NOMO-1 treated with dmso at 0.1 percent for 144 hours (cell line): ENCODE measurements around the gene BCL6B.

Experiments
- DNase-seq: peaks from one replicate; lab custom pipeline; 2025; ENCODE audit not compliant: unreplicated experiment; lab: John Stamatoyannopoulos, UW

BCL6B gene

DNA sequence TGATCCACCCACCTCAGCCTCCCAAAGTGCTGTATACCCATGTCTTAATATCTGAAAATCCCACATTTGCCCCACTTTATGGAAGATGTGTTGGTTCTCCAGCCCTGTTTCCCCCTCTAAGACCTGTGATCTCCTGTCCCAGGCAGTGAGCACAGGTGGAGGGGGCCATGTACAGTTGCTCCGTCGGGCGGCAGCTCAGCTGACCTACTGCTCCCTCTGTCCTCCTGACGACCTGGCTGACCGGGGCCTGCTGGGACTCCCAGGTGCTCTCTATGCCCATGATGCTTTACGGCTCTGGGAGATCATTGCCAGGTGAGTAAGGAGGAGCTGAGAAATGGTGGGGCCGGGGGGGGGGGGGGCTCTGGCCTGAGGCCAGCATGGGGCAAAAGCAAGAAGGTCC, 17.1 kb upstream of the BCL6B start:
- no peak for DNase-seq

DNA sequence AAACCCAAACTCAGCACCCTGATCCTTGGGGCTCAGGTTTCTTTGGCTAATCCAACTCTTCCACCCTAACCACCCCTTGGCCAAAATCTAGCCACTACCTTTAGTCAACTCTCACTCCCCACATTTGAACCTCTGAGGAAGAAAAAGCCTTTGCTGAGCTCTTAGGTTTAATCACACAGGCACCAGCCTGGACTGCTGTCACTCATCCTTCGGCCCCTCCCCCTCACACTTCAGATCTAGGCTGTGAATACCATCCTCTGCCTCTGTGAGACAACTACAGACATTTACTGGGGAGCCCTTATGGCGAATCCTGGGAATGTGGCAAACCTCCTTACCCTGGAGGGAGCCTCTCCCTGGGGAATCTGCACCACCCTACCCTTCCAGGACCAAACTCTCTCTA, 15.7 kb upstream of the BCL6B start:
- no peak for DNase-seq

DNA sequence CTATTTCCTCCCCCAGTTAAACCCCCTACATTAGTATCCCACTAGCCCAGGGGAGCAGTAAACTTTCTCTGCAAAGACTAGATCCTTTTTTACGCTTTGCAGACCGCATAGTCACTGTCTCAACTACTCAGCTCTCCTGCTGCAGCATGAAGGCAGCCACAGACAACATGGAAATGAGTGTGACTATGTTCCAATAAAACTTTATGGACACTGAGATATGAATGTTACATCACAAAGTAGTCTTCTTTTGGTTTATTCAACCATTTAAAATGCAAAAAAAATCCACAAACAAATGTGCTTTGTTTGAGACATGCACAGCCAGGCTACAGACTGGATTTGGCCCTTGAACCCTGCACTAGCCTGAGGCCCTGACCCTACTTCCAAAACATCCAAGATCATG, 12.3 kb upstream of the BCL6B start:
- no peak for DNase-seq

DNA sequence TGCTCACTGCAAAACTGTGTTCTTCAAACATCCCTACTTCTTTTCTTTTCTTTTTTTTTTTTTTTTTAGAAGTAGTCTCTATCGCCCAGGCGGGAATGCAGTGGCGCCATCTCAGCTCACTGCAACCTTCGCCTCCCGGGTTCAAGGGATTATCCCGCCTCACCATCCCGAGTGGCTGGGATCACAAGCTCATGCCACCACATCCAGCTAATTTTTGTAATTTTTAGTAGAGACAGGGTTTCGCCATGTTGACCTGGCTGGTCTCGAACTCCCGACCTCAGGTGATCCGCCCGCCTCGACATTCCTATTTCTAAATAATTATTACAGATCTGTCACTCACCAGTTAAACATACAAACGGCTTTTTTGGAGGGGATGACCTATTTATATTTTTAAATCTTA, 11.4 kb upstream of the BCL6B start:
- no peak for DNase-seq

DNA sequence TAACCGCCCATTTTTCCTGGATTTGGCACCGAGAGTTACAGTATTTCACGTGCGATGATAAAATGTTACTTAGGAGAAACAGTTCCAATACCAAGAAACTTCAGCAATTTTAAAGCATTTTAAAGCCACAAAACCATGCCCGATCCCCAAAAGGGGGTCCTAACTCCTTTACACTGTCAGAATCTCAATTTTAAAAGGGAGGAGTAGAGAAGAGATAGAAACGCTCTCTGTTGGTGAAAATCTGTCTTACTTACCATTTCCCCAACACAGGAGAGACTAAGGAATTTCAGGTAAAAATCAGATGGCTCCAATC, 11.0 kb upstream of the BCL6B start:
- DNase-seq, result no peak

DNA sequence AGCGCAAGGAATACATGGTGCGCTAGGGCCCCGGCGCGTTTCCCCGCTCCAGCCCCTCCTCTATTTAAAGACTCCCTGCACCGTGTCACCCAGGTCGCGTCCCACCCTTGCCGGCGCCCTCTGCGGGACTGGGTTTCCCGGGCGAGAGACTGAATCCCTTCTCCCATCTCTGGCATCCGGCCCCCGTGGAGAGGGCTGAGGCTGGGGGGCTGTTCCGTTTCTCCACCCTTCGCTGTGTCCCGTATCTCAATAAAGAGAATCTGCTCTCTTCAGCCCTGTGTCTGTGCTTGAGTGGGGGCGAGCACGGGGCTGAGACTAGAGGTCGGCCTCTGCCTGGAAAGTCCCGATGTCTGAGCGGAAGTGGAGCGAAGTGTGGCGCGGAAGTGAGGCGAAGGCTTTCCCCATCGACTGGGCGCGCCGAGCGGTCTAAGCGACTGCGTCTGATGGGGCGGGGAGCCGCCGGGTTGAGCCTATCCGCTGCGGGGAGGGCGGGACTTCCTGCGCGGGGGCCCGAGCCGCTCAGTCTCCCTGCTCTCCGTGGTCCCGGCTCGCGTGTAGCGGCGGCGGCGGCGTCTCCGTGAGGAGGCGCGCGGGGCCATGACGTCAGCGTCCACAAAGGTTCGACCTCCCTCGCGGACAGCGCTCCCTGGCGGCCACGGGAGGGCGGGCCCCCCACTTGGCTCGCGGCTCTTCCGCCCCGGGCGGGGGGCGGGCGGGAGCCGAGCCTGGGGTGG, 8.4 kb upstream of the BCL6B start:
- DNase-seq, result peak; percentile 97

DNA sequence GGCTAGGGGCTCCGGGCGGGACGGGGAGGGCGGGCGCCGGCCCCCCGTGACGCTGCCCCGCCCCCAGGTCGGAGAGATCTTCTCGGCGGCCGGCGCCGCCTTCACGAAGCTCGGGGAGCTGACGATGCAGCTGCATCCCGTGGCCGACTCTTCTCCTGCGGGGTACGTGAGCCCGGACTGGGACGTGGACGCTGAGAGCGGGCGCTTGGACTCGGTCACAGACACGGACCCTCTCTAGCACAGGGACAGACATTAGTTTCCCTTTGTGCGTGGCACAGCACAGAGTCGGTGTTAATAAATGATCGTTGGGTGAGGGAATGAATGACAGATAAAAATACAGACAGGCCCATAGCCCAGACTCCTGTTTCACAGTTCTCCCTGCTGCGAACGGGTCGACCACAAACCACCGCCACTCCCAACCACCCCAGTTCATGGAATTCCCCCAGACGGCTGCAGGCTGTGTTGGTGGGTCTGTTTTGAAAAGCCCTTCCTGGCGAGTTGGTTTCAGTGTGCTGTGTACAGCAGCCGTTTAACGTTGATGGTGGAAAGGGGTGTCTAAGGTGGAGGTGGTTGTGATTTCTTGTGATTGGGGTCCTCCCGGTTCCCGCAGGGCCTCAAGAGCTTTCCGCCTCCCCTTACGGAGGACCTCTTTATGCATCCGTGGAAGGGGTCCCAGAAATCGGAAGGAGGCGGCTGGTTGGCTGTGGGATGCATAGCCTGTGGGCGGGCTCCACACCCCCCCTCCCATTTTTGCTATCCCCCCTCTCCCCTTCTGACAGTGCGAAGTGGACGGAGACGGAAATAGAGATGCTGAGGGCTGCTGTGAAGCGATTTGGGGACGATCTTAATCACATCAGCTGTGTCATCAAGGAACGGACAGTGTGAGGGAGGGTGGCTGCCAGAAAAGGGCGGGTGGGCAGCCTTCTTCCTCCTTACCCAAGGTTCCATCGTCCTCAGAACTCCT, 7.6 kb upstream of the BCL6B start:
- no peak for DNase-seq

DNA sequence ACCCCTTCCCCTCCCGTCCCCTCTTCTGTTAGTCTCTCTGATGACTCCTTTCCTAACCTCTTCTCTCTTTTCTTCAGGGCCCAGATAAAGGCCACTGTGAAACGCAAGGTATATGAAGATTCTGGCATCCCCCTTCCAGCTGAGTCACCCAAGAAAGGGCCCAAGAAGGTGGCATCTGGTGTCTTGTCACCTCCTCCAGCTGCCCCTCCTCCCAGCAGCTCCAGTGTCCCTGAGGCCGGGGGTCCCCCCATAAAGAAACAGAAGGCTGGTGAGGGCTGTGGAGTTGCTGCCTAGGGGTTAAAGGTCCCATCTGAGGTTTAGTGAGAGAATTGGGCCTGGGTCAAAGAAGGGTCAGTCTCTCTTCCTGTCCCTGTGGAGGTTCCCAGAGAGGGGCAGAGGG, 6.4 kb upstream of the BCL6B start:
- DNase-seq, result no peak

DNA sequence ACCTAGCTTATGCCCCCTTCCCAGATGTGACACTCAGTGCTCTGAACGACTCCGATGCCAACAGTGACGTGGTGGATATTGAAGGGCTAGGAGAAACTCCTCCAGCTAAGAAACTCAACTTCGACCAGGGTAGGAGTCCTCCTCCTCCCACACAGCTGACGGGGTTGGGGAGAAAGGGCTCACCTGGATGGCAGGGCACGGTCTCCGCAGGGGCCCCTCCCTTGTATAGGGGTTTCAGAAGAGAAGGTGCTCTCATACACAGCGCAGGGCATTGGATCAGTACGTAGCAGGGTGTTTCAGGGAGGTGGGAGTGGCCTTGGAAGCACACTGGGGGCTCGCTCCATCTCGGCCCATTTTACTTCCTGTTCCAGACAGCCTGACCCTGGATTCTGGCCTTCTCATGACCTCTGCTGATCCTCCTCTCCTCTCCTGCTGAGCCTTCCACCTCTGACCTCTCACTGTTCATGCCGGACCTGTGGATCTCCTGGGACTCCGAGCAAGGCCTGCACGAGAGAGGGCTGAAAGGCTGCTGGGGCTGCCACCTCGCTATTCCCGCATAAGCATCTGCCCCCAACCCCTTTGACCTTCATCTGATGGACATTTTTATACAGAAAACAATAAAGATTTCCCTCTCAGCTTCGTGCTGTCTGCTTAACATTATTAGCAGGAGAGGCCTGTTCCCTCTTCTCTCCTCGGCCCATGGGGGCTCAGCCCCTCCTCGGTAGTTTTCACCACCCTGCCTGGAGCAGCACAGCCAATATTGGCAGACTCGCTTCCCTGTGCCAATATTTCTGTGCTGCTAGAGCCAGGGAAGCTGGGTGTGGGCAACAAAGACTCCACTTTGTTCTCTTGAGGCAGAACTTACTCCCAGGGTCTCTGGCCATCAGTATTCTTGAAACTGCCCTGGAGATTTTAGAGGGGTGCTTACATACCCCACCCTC, 5.7 kb upstream of the BCL6B start:
- DNase-seq, result no peak

DNA sequence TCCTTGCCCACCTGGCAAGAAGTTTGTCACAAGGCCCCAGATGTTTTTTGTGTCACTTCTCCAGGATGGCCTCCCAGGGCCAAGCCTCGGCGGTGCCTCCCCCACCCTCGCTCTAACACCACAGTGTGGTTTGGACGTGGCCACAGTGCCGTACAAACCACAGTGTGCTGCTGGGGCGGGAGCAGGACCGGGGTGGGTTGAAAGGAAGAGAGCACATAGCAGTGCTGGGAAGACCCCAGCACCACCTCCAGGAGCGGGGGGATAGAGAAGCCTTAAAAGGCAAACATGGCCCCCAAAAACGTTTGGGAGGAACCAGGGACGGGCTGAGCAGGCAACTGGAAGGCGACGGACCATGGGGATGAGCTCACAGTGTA, 5.0 kb upstream of the BCL6B start:
- DNase-seq, result no peak

DNA sequence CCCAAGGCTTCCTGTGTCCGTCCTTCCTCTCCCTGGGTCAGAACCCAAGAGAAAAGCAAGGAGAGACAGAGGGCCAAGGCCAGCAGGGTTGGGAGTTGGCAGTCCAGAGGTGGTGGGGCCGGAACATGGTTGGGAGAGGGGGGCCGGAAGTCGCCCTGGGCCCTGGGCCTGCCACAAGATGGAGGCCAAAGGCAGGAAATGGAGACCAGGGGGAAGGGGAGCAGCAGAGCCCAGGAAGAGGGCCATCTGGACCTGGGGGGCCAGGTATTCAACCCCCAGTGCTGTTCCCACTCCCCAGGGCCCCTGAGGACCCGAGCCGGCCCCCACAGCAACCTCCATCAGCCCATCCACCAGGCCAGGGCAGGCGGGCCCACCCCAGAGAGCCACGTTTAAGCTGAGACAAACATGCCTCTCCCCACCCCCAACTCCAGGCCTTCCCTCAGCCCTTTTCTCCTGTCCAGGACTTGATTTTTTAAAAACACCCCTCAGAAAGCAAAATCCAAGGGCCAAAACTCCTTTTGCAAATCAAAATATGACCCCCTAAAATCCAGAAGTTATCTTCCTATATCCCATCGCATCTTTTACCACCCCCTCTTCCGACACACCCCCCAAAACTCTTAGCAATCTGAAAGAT, 4.4 kb upstream of the BCL6B start:
- no peak for DNase-seq

DNA sequence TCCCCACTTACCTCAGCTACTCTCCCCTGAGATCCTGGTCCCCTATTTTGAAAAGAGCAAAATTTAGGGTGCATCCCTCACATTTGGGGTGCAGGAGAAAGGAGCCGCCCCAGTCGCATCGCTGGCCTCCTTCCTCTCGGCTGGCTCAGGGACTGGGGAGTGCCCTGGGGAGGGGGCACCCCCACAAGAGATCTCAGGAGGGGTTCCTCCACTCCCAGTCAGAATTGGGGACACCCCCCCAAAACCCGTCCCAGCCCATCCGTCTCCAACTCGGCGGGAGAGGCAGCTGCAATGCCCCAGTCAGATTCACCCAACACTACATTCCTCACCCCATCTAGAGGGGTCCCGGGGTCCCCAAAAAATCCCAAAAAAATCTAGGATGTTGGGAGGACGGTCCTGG, 3.5 kb upstream of the BCL6B start:
- DNase-seq, result no peak

DNA sequence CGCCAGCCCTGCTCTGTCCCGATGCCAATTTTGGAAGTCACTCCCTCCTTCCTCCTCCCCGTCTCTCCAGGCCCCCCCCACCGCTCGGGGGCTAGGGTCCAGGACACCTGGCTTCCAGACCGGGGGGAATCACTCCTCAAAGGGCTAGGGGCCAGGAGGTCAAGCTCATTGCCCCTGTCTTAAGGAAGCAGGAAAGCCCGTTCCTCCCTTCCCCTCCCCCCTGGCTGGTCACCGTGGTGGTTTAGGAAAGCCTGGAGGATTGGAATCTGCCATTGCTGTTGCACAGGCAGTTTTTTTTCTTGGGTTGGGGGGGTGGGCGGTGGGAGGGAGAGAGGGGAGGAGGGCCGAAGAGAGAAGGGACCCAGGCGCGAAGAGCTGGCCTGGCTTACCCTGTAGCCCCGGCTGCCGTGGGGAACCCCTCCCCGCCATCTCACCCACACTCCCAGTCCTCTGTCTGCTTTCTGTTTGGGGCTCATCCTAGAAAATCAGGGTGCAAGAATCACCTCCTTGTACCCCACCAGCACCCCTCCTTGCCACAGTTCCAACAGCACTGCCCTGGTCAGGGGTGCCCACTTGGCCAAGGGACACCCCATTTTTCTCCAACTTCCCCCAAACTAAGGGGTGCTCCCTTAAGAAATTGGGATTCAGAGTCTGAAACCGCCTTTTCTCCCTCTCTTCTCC, 2.9 kb upstream of the BCL6B start:
- no peak for DNase-seq

DNA sequence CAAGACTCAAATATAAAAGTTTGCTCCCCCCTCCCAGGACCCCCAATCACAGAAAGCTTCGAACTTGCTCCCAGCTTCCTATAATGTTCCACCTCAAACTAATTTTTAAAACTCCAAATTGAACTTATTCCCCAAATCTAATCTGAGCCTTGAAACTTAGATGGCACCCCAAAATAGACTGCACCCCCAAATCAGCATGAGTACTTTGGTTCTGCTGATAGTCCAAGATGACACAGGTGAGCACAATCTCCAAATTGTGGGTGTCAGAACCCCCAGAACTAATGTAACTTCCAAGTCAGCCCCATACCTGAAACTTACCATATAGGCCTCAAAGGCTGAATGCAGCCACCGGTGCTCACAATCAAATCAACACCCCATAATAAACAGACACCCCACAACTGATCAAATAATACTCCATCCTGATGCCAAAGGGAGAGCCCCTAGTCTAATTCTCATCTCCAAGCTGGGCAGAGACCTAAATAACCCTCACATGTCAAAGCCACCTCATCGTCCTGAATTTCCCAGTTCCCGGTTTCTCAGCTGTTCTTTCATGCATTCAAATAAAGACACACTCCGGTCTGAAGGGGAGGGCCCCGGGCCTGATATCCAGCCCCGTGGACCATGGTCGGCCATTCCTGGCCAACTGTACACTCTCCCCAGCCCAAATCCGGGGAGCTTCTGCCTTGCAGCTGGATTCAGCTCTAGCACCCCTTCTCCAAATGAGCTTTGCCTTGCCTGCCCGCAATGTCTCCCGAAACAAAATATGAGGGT, 1.8 kb upstream of the BCL6B start:
- no peak for DNase-seq

DNA sequence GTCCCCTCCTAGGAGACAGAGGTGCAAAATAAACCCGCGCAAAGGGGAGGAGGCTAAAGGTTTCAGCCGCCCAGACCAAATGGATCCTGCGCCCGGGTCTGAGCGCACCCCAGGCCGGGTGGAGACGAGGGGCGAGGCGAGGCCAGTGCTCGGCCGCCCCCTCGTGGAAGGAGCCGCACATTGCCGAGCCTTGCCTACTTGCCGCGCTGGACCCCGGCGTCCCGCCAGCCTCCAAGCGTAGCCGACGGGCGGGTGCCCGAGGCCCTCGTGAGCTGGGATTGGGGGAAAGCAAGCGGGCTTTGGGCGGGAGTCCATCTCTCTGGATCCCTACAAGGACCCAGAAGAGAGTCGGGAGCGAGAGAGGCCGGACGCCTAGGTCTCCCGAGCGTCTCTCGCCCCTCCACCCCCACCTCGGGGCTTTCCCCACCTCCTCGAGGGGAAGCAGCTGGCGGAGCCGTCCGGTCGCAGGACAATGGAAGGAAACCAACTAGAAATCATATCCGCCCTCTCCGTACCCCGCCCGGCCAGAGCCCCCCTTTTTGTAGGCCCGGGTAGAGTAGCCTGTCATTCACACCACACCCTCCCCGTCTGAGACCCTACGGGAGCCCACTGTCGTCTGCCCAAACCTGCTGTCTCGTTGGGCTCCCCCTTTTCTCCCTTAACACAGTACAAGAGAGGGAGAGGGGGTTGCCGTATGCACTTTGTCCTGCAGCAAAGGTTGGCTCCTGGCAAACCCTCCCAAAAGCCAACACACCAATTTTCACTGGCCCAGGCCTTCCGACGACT, 664 bp upstream of the BCL6B start:
- peak; percentile 57 for DNase-seq

DNA sequence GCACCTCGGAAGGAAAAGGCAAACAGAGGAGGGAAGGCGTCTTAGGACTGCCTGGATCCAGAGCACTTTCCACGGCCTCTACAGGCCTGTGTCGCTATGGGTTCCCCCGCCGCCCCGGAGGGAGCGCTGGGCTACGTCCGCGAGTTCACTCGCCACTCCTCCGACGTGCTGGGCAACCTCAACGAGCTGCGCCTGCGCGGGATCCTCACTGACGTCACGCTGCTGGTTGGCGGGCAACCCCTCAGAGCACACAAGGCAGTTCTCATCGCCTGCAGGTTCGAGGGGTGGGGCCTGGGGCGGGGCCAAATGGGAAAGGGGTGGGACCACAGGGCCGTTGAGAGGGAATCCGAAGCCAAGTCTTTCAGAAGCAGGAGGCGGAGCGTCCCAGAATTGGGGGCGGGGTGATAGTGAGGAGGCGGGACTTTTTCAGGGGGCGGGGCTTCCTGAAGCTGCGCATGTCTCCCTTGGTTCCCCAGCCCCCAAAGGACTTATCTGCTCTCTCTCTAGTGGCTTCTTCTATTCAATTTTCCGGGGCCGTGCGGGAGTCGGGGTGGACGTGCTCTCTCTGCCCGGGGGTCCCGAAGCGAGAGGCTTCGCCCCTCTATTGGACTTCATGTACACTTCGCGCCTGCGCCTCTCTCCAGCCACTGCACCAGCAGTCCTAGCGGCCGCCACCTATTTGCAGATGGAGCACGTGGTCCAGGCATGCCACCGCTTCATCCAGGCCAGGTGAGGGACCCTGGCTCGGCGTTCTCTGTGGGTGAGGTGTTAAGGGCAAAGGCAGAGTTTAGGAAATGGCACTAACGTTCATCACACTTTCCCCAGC, 939 bp downstream of the BCL6B start:
- DNase-seq, result peak; percentile 61

DNA sequence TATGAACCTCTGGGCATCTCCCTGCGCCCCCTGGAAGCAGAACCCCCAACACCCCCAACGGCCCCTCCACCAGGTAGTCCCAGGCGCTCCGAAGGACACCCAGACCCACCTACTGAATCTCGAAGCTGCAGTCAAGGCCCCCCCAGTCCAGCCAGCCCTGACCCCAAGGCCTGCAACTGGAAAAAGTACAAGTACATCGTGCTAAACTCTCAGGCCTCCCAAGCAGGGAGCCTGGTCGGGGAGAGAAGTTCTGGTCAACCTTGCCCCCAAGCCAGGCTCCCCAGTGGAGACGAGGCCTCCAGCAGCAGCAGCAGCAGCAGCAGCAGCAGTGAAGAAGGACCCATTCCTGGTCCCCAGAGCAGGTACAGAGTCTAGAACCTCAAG, 1.5 kb downstream of the BCL6B start:
- DNase-seq, result no peak

DNA sequence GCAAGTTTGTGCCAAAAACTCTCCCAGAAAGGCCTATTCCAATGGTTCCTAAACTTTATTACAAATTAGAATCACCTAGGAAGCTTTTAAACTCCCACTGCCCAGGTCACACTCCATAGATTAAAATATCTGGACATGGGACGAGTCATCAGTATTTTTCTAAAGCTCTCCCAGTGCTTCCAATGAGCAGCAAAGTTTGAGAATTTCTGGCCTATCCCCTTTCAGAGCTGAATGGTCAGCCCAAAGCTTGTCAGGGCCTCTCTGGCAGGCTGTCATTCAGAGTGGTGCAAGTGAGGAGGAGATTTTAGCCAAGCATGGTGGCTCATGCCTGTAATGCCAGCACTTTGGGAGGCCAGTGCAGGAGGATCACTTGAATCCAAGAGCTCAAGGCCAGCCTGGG, 2.4 kb downstream of the BCL6B start:
- no peak for DNase-seq
